ENCODE results near the gene FNDC5.
A peak's percentile ranks its signal among the peaks of the same experiment; 100 is the strongest.

The FNDC5 gene

DNA sequence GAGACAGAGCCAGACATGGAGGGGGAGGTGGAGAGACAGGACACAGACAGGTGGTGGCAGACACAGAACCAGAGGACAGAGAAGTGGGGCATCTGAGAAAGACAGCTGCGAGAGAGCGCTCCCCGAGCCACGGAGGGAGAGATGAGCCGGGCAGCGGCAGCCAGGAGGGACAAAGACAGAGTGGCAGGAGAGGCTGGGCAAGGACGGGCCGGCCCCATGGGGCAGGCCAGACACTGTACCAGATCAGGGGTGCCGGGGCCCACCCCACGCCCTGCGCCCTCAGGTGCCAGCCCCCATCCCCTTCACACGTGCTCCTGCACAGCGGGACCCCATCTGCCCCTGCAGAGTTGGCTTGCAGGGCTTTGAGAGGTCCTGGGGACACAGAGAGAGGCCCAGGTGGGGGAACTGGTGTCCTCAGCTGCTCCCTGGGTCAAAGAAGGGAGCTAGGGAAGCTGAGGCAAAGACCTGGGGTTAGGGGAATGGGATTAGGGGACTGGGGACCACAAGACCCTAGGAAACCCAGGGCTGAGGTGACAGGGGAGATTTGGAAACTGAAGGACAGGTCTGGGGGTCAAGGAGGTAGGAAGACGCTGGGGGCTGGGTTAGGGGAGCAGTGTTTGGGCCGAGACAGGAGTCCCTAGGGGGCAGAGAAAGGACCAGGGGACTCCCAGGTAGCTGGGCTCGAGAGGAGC lies 643 bp downstream of the FNDC5 start:
- no peak for DNase-seq (ENCODE audit: low read depth, low spot score)
- H3K4me3 ChIP-seq (ENCODE audit: low read depth, low read length): peak overlapping the region; percentile 54
- POLR2A ChIA-PET: no interaction called here
- CTCF ChIA-PET: interaction anchor here (1.1 to 7.8 kb wide), 6 partner anchors 10 to 470 kb away, joined by 3 to 179 read pairs (median 34); partner anchors contain the start of gene HPCA
- TF ChIP-seq, protein P1, sequence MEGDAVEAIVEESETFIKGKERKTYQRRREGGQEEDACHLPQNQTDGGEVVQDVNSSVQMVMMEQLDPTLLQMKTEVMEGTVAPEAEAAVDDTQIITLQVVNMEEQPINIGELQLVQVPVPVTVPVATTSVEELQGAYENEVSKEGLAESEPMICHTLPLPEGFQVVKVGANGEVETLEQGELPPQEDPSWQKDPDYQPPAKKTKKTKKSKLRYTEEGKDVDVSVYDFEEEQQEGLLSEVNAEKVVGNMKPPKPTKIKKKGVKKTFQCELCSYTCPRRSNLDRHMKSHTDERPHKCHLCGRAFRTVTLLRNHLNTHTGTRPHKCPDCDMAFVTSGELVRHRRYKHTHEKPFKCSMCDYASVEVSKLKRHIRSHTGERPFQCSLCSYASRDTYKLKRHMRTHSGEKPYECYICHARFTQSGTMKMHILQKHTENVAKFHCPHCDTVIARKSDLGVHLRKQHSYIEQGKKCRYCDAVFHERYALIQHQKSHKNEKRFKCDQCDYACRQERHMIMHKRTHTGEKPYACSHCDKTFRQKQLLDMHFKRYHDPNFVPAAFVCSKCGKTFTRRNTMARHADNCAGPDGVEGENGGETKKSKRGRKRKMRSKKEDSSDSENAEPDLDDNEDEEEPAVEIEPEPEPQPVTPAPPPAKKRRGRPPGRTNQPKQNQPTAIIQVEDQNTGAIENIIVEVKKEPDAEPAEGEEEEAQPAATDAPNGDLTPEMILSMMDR (IDR thresholded peaks at IDR 0.05; ENCODE audit: insufficient read depth, low read length, missing control alignments): no peak

DNA sequence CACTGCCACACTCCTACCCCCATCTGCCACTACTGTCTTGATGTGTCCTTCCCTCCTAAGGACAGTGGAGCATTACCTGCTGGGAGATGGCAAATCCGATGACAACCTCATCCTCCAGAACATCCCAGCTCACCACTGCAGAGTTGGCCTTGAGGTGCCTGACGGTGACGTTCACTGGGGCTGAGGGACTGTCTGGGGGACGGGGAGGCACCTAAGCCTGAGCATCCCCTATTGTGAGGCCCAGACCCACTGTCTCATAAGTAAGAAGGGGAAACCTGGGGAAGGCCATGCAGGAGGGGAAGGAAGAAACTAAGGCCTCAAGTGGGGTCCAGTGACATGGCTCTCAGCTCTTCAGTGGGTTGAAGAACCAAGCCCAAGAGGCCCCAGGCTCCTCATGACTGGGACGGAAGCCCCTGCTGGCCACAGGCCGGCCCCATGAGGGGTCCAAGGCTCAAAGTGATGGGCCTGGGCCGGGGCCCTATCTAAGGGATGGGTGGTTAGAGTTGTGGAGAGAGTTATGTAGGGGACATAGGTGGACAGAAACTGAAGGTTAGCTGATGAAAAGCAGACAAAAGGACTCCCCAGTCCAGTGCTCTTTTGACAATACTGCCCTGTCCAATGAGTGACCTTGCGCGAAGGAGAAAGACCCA lies 1.8 kb downstream of the FNDC5 start:
- no peak for DNase-seq (ENCODE audit: low read depth, low spot score)
- TF ChIP-seq, protein P1 (IDR thresholded peaks at IDR 0.05; ENCODE audit: insufficient read depth, low read length, missing control alignments): no peak
- no peak overlapping the region for H3K4me3 ChIP-seq (ENCODE audit: low read depth, low read length)
- CTCF ChIA-PET: interaction anchor here (0.5 to 1.0 kb wide), 3 partner anchors 10 to 348 kb away, joined by 3 to 4 read pairs (median 3); no protein-coding TSS in a partner anchor
- POLR2A ChIA-PET: no interaction called here

DNA sequence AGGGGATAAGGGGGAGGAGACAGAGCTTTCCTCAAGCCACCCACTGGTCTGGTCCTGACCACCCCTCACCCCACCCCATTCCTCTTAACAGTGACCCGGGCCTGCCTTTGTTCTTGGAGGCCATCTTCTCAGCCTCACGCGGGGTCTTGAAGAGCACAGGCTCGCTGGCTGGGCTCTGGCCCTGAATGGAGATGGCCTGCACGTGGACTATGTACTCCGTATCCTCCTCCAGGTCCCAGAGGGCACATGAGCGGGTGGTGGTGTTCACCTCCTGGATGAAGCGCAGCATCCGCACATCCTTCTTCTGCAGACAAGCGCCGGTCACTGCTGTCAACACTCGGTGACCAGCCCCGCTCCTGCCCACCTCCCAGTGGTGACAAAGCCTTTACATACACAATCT lies 2.6 kb downstream of the FNDC5 start:
- DNase-seq (ENCODE audit: low read depth, low spot score): no peak
- POLR2A ChIA-PET: no interaction called here
- no peak overlapping the region for H3K4me3 ChIP-seq (ENCODE audit: low read depth, low read length)
- TF ChIP-seq, protein P1 (IDR thresholded peaks at IDR 0.05; ENCODE audit: insufficient read depth, low read length, missing control alignments): no peak
- CTCF ChIA-PET: interaction anchor here (1.0 to 3.0 kb wide), 3 partner anchors 8 to 25 kb away, joined by 3 to 22 read pairs (median 3); no protein-coding TSS in a partner anchor

DNA sequence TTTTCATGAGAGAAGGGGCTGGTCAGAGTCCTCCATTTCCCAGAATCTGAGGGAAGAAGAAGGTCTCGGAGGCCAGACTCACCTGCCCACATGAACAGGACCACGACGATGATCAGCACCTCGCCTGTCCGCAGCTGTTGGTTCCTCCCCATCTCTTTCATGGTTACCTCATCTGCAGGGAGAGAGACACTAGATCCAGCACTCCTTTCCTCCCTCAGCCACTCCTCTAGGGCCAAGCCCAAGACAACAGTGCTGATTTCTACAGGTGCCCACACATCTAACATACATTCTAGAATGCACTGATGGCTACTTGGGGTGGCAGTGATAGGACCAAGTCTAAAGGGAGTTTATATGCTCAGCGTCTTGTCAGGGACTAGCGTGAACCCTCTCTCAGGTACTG lies 3.0 kb downstream of the FNDC5 start:
- POLR2A ChIA-PET: no interaction called here
- TF ChIP-seq, protein P1 (IDR thresholded peaks at IDR 0.05; ENCODE audit: insufficient read depth, low read length, missing control alignments): no peak
- DNase-seq (ENCODE audit: low read depth, low spot score): no peak
- no peak overlapping the region for H3K4me3 ChIP-seq (ENCODE audit: low read depth, low read length)
- CTCF ChIA-PET: interaction anchor here (1.0 to 3.0 kb wide), 4 partner anchors 9 to 347 kb away, joined by 3 to 22 read pairs (median 4); no protein-coding TSS in a partner anchor

DNA sequence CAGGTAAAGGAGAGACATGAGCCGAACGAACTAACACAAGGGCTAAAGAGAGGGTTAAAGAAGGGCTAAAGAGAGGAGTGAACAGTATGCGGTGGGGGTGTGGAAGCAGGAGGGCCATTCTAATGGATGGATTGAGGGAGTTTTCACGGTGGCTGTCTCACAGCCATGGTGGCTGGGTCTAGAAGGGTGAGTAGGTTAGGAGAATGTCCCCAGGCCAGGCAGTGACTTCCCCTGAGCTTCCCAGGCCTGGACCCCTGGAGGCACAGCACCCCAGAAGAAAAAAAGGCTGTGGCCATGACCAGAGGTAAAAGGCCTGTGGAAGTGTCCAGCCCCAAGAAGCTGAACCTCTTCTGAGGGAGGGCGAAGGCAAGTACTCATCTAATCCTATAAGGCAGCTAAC lies 3.6 kb downstream of the FNDC5 start:
- ChIA-PET CTCF (interaction anchor here (1.0 to 3.0 kb wide), 5 partner anchors 9 to 347 kb away, joined by 3 to 22 read pairs (median 4); no protein-coding TSS in a partner anchor), POLR2A (no interaction called here)

More for the DNA sequence above, 3.6 kb downstream of the FNDC5 start:
- no peak for DNase-seq (ENCODE audit: low read depth, low spot score)
- H3K4me3 ChIP-seq (ENCODE audit: low read depth, low read length): no peak overlapping the region
- TF ChIP-seq, protein P1 (IDR thresholded peaks at IDR 0.05; ENCODE audit: insufficient read depth, low read length, missing control alignments): no peak
